ENCODE measurements around the gene PWWP2B.
"Not testable (repeated sequence)": the region's sequence is repeated elsewhere in the genome, so short reads cannot be mapped to it uniquely, and the experiment has no call there.

The PWWP2B gene

GRCh38 chr10:132420981-132421846 is 24.2 kb downstream of the PWWP2B start:
- DNase-seq = peak; percentile 81

DNA sequence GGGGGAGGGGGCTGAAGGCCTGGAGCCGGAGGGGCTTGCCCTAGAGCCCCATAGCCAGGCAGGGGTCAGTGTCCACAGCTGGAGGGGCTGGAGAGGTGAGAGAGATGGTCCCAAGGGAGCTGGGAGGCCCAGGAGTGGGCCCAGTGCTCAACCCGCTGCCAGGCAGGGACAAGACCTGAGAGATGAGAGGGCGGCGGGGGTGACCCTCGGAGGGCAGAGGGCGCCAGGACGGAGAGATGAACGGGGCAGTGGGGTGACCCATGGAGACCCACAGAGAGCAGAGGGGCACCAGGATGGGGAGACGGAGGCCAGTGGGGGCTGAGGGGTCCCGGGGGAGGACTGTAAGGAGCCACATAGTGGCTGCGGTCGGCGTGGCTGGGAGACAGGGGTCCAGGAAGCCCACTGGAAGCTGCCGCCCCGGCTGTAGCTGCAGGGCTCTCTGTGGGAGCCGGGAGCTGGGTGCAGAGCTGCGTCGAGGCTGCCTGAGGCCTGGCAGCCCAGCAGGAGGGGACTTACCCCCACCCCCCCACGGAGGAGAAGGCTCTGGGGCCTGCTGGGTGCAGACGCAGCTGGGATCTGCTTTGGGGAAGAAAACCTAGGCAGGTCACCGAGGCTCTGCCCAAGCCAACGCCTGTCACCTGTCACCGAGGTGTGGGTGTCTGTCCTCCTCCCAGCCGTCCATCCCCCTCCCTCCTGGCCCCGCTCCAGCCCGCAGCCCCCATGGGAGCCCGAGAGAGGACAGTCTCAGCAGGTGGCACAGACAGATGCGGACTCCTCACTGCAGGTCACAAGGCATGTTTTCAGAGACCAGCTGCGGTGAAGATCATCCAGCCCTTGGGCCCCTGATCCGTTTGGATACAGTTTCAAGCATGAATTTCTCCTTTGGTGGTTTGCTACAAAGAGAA is 25.1 kb downstream of the PWWP2B start:
- no peak for DNase-seq

DNA sequence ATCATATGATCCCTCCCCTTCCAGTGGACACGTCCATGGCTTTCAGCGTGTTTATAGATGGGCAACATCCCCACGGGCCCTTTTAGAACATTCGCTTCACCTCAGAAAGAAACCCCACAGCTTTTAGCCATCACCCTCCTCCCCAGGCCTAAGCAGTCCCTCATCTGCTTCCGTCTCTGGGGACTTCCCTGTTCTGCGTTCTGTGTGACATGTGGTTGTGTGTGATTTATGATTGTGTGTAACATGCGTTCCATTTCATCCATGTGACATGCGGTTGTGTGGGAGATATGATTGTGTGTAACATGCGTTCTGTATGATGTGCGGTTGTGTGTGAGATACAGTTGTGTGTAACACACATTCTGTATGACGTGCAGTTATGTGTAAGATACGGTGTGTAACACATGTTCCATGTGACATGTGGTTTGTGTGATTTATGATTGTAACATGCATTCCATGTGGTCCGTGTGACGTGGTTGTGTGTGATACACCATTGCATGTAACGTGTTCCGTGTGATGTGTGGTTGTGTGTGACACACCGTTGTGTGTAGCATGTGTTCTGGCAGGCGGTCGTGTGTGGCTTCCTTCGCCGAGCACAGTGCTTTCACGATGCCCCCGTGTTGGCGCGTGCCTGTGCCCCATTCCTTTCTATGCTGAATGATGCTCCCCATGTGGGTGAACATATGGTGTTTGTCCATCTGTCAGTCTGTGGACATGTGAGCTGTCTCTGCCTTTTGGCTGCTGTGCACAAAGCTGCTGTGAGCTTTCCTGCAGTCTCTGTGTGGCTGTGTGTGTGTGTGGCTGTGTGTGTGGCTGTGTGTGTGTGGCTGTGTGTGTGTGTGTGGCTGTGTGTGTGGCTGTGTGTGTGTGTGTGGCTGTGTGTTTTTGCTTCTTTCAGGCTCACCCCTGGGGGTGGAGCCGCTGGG is 26.2 kb downstream of the PWWP2B start:
- peak; percentile 63 for DNase-seq

DNA sequence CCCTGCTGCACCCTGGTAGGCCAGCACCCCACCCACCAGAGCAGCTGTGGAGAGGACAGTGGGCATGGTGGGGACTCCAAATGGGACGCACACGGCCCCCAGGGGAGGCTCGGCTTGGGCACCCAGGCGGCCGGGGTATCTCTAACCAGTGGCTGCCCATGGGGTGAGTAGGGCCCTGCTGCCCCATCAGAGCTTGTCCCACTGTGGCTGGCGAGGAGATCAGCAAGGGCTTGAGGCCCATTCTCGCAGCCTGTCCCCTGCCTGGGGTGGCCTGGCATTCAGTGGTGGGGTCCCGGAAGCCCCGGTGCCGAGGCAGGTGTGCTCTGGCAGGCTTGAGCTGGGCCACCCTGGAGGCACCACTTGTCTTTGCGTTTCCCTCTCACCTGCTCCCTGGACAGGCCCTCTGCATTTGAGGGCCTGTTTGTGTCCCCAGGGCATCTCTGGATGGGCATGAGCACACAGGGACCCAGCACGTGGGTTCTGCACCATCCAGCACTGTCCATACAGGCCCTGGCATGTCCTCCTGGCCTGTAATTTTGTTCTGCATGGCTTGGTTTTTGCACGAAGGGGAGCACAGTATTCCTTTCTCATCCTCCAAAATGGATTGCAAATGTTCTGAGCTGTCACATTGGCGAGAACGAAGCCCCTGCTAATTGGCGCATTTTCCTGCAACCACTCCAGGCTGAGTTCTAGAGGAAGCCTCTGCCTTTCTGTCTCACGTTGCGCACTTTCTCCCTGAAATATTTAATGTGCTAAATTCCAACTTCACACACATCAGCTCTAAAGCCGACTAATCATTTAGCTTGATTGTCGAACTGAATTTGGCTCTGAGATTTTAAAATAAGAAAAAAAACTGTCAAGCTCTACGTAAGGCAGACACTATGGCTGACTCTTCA is 27.2 kb downstream of the PWWP2B start:
- no peak for DNase-seq

DNA sequence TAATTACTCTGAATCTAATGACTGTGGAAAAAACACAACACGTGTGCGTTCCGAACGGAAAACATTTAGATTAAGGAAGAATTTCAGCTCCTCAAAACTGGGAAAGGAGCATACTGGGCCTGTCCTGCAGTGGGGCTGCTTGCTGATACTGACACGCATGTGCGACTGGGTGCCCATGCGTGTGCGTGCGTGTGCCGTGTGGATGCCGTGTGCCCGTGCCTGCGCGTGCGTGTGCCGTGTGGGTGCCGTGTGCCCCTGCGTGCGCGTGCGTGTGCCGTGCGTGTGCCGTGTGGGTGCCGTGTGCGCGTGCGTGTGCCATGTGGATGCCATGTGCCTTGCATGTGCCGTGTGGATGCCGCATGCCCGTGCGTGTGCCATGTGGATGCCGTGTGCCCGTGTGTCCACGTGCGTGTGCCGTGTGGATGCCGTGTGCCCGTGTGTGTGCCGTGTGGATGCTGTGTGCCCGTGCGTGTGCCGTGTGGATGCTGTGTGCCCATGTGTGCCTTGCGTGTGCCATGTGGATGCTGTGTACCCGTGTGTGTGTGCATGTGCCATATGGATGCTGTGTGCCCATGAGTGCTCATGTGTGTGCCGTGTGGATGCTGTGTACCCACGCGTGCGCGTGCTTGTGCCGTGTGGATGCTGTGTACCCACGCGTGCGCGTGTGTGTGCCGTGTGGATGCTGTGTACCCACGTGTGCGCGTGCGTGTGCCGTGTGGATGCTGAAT is 28.2 kb downstream of the PWWP2B start:
- DNase-seq = no peak

DNA sequence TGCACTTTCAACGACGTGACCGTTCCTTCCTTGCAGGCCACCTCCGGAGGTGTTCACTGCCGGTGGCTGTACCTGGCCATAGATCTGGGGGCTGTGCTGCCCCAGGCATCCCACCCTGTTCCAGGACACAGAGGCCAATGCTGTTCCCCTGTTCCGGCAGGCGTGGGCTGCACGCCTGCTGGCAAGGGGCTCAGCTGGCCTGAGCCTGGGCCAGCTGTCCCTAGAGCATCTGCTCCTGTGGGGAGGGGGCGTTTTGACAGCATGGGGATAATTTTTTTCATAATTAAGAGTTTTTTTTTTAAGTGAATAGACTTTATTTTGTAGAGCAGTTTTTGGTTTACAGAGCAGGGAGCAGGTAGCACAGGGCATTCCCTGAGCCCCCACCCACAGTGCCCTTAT is 28.8 kb downstream of the PWWP2B start:
- DNase-seq = no peak

GRCh38 chr10:132427006-132427771 is 30.2 kb downstream of the PWWP2B start:
- no peak for DNase-seq

- no peak for DNase-seq
Observed at GRCh38 chr10:132427939-132428367, 31.0 kb downstream of the PWWP2B start.

DNA sequence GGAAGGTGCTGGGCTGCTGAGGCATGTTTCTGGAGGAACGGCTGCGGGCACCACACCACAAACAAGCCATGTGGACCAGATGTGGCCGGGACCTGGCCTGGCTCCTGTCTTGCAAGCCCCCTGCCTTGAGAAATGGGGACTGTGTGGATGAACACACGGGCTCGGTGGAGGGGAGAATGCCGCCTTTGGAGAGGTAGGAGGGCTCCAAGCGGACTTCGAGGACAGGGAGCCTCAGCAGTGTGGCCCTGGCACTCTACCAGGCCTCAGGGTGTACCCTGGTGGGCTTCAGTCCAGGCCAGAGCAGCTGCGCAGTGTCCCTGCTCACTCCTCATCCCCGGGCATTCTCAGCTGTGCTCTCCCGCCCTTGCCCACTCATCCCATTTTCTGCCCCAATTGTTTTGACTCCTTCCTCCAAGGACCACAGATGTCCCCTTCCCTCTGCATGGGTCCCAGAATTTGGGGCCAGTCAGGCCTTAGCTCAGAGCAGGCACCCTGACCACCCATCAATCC is 31.5 kb downstream of the PWWP2B start:
- no peak for DNase-seq

DNA sequence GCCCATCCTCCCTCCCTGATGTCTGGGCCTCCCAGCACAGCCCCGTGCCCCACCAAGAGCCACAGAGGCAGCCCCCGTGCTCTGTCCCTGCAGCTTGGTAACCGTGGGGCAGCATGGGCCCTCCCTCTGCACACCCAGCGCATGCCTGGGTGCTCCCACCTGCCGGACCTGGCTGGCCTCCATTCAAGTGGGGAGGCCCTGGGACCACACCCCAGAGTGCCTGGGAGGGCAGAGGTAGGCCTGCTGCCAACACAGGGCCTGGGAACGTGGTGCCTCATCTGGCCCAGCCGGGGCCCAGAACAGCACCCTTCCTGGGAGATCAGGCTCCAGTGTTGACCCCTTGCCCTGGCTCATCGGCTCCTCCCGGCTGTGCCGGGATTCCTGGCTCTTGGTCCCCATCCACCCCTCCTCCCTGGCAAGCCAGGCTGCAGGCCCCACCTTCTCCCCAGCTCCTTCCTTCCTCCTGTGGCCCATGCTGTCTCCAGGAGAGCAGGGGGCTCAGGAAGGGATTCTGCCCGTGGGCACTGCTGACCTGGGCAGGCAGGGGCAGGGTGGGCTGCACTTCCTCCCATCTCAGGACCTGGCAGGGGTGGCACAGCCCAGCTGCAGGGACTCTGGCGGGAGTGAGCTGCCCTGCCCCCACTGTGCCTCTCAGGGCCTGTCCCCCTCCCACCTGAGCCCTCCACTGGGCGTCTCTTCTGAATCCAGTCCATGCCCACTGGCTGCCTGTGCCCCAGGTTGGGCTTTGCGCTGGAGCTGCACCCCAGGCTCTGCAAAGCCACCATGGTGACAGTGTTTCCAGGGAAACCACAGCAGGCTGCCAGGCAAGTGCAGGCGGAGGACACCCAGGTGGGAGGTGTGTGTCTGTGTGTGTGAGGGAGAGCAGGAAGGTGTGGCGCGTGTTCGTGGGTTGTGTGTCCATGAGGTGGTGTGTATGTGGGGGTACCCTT is 32.6 kb downstream of the PWWP2B start:
- DNase-seq = no peak

DNA sequence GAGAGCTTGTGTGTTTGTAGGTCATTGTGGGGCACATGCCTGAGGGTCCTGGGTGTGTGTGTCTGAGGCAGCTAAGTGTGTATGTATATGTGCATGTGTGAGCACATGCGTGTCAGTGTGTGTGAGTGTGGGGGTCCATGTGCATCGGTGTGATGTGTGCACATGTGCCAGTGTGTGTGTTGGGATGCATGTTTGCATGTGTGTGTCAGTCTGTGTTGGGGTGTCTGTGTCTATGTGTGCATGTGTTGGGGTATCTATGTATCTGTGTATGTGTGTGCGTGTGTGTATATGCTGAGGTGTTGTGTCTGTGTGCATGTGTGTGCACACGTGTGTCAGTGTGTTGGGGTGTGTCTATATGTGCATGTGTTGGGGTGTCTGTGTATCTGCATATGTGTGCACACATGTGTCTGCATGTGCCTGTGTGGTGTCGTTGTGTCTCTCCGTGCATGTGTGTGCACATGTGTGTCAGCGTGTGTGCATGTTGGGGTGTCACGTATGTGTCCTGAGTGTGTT is 33.3 kb downstream of the PWWP2B start:
- DNase-seq = no peak

DNA sequence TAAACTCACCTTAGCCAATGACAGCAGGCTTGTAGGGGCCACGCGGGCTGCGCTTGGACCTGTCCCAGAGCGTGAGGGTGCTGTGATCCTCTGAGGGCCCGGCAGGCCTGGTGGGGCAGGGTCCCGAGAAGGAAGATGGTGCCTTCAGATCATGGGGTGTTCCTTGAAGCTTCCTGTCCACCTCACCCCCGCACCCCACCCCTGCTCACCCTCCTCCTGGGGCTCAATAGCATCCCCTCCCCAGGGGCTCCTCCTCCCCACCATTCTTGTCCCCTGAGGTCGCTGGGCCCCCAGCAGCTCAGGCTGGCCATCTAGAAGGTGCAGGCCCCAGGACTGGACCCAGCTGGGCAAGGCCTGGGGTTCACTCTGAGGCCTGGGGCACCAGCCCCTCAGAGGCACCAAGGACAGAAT is 33.9 kb downstream of the PWWP2B start:
- DNase-seq = no peak

DNA sequence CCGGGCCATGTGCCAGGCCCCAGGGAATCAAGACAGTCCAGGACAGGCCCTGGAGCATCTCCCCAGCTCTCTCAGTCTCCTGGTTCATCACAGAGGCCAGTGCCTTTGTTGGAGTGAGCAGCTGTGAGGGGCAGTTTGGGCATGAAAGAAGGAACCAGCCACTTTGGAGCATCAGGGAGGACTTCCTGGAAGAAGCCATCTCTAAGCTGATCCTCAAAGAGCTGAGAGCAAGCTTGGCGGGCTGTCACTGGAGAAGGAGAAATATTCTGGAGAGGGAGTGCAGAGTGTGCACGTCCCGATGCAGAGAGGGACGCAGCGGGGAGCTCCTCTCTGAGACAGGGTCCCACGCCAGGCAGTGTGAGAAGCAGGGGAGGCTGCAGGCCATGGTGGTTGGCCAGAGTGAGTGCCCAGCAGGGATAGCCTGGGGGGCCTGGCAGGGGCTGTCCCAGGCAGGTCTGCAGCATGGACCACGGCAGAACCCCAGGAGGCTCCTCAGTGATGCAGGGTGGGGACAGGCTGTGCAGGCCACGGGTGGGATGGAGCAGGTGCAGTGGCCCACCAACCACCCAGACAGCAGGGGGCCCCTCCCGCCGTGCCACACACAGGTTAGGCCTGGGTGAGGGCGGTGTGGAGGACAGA is 34.7 kb downstream of the PWWP2B start:
- no peak for DNase-seq

DNA sequence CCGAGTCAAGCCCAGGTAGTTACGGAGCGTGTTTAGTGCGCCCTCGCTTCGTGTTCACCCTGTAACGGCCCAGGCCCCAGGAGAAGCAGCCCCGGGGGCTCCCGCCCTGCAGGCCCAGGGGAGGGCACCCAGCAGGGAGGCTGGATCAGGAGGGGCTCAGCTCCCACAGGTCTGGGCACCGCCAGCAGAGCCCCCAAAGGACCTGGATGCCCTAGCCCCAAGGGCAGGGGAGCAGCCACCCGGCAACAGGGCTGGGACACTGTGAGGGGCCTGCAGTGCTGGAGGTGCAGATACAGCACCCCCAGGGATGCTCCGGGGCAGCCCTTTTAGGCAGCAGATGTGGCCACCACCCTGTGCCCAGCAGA is 35.2 kb downstream of the PWWP2B start:
- no peak for DNase-seq

DNA sequence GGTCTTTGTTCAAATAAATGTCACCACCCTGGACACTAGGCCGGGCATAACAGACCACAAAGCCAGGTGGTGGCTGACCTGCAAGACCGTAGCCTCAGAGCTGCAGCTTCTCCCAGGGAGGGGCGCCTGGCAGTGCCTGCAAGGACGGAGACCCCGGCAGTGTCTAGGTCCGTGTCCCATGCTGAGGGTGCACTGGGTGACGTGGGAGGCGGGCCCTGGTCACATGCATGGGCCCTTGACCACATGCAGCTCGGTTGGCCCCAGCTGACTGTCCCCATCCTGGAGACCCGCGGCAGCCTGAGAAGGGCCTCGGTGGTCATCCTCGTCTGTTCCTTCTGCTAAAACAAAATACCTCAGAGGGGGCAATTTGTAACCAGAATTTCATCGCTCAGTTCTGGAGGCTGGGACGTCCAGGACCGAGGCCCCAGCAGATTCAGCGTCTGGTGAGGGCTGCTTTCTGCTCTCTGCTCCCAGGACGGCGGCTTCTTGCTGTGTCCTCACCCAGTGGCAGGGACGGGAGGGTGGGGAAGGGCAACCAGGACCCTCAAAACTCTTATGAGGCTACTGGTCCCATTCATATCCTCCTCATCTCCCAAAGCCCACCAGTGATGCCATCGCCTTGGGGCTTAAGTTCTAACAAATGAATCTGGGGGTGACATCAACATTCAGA is 36.8 kb downstream of the PWWP2B start:
- DNase-seq = no peak

GRCh38 chr10:132434405-132435005 is 37.5 kb downstream of the PWWP2B start:
- no peak for DNase-seq

DNA sequence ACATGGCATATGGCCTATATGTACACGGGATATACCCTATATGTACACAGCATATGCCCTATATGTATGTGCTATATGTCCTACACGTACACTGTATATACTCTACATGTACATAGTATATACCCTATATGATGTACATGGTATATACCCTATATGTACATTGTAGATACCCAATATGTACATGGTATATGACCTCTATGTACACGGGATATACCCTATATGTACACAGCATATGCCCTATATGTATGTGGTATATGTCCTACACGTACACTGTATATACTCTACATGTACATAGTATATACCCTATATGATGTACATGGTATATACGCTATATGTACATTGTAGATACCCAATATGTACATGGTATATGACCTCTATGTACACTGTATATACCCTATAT is 38.3 kb downstream of the PWWP2B start:
- not testable (repeated sequence) for DNase-seq
